ENCODE results near the gene CABP7.

CABP7 gene

GRCh38 chr22:29719899-29720645, at the start of gene CABP7:
Gene CABP7 (plus strand): TSS chr22:29720003. CDS start chr22:29720425, 422 bp downstream.
- no peak for DNase-seq (ENCODE audit: low read depth in 1 of 2, low spot score in 1 of 2)

GRCh38 chr22:29670626-29671025, 49.2 kb upstream of the CABP7 start:
- DNase-seq (ENCODE audit: low read depth in 1 of 2, low spot score in 1 of 2): no peak

GRCh38 chr22:29673361-29674066, 46.3 kb upstream of the CABP7 start:
- no peak for DNase-seq (ENCODE audit: low read depth in 1 of 2, low spot score in 1 of 2)

GRCh38 chr22:29674121-29674520, 45.7 kb upstream of the CABP7 start:
- no peak for DNase-seq (ENCODE audit: low read depth in 1 of 2, low spot score in 1 of 2)

GRCh38 chr22:29679316-29679715, 40.5 kb upstream of the CABP7 start:
- no peak for DNase-seq (ENCODE audit: low read depth in 1 of 2, low spot score in 1 of 2)

- no peak for DNase-seq (ENCODE audit: low read depth in 1 of 2, low spot score in 1 of 2)
Measured at GRCh38 chr22:29683536-29683935, 36.3 kb upstream of the CABP7 start.

- no peak for DNase-seq (ENCODE audit: low read depth in 1 of 2, low spot score in 1 of 2)
Measured at GRCh38 chr22:29684244-29684643, 35.6 kb upstream of the CABP7 start.

GRCh38 chr22:29689206-29689879, 30.5 kb upstream of the CABP7 start:
- no peak for DNase-seq (ENCODE audit: low read depth in 1 of 2, low spot score in 1 of 2)

GRCh38 chr22:29689880-29690213, 30.0 kb upstream of the CABP7 start:
- DNase-seq (ENCODE audit: low read depth in 1 of 2, low spot score in 1 of 2): peak in 1 of 2 donors; percentile 24

GRCh38 chr22:29690476-29690875, 29.3 kb upstream of the CABP7 start:
- DNase-seq (ENCODE audit: low read depth in 1 of 2, low spot score in 1 of 2): no peak

GRCh38 chr22:29691636-29692326, 28.0 kb upstream of the CABP7 start:
- no peak for DNase-seq (ENCODE audit: low read depth in 1 of 2, low spot score in 1 of 2)

- DNase-seq (ENCODE audit: low read depth in 1 of 2, low spot score in 1 of 2): no peak
Measured at GRCh38 chr22:29692327-29692640, 27.5 kb upstream of the CABP7 start.

- no peak for DNase-seq (ENCODE audit: low read depth in 1 of 2, low spot score in 1 of 2)
Measured at GRCh38 chr22:29693161-29693560, 26.6 kb upstream of the CABP7 start.

GRCh38 chr22:29693671-29694070, 26.1 kb upstream of the CABP7 start:
- no peak for DNase-seq (ENCODE audit: low read depth in 1 of 2, low spot score in 1 of 2)

GRCh38 chr22:29695129-29695926, 24.5 kb upstream of the CABP7 start:
- no peak for DNase-seq (ENCODE audit: low read depth in 1 of 2, low spot score in 1 of 2)

- no peak for DNase-seq (ENCODE audit: low read depth in 1 of 2, low spot score in 1 of 2)
Measured at GRCh38 chr22:29697853-29698598, 21.8 kb upstream of the CABP7 start.

GRCh38 chr22:29700206-29700899, 19.4 kb upstream of the CABP7 start:
- no peak for DNase-seq (ENCODE audit: low read depth in 1 of 2, low spot score in 1 of 2)

- DNase-seq (ENCODE audit: low read depth in 1 of 2, low spot score in 1 of 2): no peak
Measured at GRCh38 chr22:29700900-29701154, 19.0 kb upstream of the CABP7 start.

- no peak for DNase-seq (ENCODE audit: low read depth in 1 of 2, low spot score in 1 of 2)
Measured at GRCh38 chr22:29701155-29701999, 18.4 kb upstream of the CABP7 start.
